ENCODE data around the gene PRR15.

The PRR15 gene

DNA sequence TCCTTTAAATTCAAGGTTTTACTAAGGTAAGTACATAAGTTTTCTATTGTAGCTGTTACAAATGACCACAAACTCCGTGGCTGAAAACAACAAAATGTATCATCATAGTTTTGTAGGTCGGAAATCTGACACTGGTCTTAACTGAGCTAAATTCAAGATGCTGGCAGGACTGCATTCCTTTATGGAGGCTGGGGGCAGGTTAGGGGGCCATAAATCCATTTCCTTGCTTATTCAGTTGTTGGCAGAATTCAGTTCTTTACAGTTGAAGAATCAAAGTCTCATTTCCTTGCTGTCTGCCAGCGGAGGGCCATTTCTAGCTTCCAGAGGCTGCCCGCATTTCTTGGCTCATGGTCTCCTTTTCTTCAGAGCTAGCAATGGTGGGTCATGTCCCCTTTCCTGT is 11.2 kb upstream of the PRR15 start:
- no peak overlapping the region for H3K9ac ChIP-seq (ENCODE audit: low read depth in 1 of 2, low read length in 2 of 2)
- no peaks in the 10 kb centered on the region for H3K4me1 ChIP-seq (ENCODE audit: control insufficient read depth in 1 of 2, insufficient read depth in 2 of 2, low read length in 2 of 2)
- no peak overlapping the region for H3K27ac ChIP-seq (ENCODE audit: low read depth, low read length)
- peaks cover 0 to 3% of the 10 kb centered on the region in 2 donors for H3K36me3 ChIP-seq (ENCODE audit: control insufficient read depth in 1 of 2, insufficient read depth in 2 of 2, low read length in 2 of 2)
- H3K27me3 ChIP-seq (ENCODE audit: control insufficient read depth in 1 of 2, insufficient read depth in 2 of 2, low read length in 2 of 2) = no peaks in the 10 kb centered on the region
- no peak overlapping the region for H3K4me3 ChIP-seq (ENCODE audit: low read depth in 1 of 2, low read length in 2 of 2)
- no peaks in the 10 kb centered on the region for H3K9me3 ChIP-seq (ENCODE audit: control insufficient read depth in 1 of 2, low read length in 2 of 2)

DNA sequence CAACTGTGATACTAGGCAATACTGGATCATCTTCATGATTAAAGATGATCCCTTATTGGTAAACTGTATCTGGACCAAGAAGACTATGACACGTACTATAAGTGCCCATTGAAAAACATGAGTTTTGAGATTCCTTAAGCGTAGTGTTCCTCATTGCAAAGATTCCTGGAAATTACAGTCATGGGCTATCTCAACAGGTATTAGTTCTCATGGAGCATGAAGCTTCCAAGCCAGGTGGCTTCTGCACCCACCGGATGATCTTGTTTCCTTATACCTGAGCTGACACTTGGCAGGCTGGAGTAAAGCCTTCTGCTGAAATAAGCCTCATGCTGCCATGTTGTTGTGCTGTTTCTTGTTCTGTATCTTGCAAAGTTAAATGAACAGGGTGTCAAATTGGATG is 8.6 kb upstream of the PRR15 start:
- H3K9ac ChIP-seq (ENCODE audit: low read depth in 1 of 2, low read length in 2 of 2) = no peak overlapping the region
- H3K36me3 ChIP-seq (ENCODE audit: control insufficient read depth in 1 of 2, insufficient read depth in 2 of 2, low read length in 2 of 2) = no peaks in the 10 kb centered on the region
- H3K27me3 ChIP-seq (ENCODE audit: control insufficient read depth in 1 of 2, insufficient read depth in 2 of 2, low read length in 2 of 2) = no peaks in the 10 kb centered on the region
- H3K9me3 ChIP-seq (ENCODE audit: control insufficient read depth in 1 of 2, low read length in 2 of 2) = no peaks in the 10 kb centered on the region
- H3K4me3 ChIP-seq (ENCODE audit: low read depth in 1 of 2, low read length in 2 of 2) = no peak overlapping the region
- no peaks in the 10 kb centered on the region for H3K4me1 ChIP-seq (ENCODE audit: control insufficient read depth in 1 of 2, insufficient read depth in 2 of 2, low read length in 2 of 2)
- no peak overlapping the region for H3K27ac ChIP-seq (ENCODE audit: low read depth, low read length)

DNA sequence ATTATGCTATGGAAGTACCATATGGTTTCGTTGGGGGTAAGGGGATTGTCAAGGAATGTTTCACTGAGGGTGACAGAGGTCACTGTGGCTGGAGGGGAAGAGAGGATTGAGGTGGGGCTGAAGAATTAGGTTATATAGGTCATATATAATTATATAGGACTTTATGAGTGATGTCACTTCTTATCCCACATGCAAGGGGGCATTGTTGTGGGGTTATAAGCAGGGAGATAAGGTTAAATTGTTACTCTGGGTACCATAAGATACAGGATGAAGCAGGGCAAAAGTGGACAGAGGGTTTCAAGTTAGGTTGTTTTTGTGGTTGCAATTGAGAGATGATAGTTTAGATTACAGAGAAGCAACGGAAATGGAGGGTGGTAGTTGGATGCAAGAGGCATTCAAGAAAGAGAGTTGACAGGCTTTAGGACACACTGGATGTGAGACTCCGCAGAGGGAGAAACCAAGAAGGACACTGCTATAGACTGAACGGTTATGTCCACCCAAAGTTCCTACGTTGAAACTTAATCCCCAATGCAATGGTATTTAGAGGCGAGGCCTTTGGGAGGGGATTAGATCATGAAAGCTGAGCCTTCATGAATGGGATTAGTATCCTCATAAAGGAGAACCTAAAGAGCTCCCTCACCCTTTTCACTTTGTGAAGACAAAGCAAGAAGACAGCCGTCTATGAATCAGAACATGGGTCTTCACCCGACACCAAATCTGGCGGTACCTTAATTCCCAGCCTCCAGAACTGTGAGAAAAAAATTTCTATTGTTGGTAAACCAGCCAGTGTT is 7.0 kb upstream of the PRR15 start:
- Histone ChIP-seq H3K9me3 (ENCODE audit: control insufficient read depth in 1 of 2, low read length in 2 of 2) (no peaks in the 10 kb centered on the region), H3K4me1 (ENCODE audit: control insufficient read depth in 1 of 2, insufficient read depth in 2 of 2, low read length in 2 of 2) (no peaks in the 10 kb centered on the region), H3K27ac (ENCODE audit: low read depth, low read length) (no peak overlapping the region), H3K36me3 (ENCODE audit: control insufficient read depth in 1 of 2, insufficient read depth in 2 of 2, low read length in 2 of 2) (no peaks in the 10 kb centered on the region), H3K27me3 (ENCODE audit: control insufficient read depth in 1 of 2, insufficient read depth in 2 of 2, low read length in 2 of 2) (peaks cover 0 to 2% of the 10 kb centered on the region in 2 donors), H3K4me3 (ENCODE audit: low read depth in 1 of 2, low read length in 2 of 2) (no peak overlapping the region), H3K9ac (ENCODE audit: low read depth in 1 of 2, low read length in 2 of 2) (no peak overlapping the region)

GRCh38 chr7:29557954-29558353 is 5.7 kb upstream of the PRR15 start:
- Histone ChIP-seq H3K4me1 (ENCODE audit: control insufficient read depth in 1 of 2, insufficient read depth in 2 of 2, low read length in 2 of 2) (peaks cover 0 to 3% of the 10 kb centered on the region in 2 donors), H3K4me3 (ENCODE audit: low read depth in 1 of 2, low read length in 2 of 2) (no peak overlapping the region), H3K27ac (ENCODE audit: low read depth, low read length) (no peak overlapping the region), H3K9me3 (ENCODE audit: control insufficient read depth in 1 of 2, low read length in 2 of 2) (no peaks in the 10 kb centered on the region), H3K9ac (ENCODE audit: low read depth in 1 of 2, low read length in 2 of 2) (no peak overlapping the region), H3K36me3 (ENCODE audit: control insufficient read depth in 1 of 2, insufficient read depth in 2 of 2, low read length in 2 of 2) (no peaks in the 10 kb centered on the region), H3K27me3 (ENCODE audit: control insufficient read depth in 1 of 2, insufficient read depth in 2 of 2, low read length in 2 of 2) (peaks cover 2 to 3% of the 10 kb centered on the region in 2 donors)

DNA sequence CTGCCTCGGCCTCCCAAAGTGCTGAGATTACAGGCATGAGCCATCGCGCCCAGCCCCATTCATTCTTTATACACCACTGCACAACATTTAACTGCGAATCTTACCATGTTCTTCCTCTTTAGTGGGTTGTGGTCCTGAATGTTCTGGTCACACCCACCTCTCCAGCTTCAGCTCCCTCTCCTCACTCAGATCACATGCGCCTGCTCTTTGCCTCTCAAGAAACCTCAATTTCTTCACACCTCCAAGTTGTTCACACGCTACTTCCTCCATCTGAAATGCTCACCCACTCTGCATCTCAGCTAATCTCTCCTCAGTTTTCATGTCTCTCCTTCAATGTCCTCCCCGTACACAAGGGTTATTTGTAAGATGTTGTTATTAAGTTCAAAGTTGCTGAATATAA is 2.4 kb upstream of the PRR15 start:
- peaks cover 7 to 19% of the 10 kb centered on the region in 2 donors for H3K27me3 ChIP-seq (ENCODE audit: control insufficient read depth in 1 of 2, insufficient read depth in 2 of 2, low read length in 2 of 2)
- no peak overlapping the region for H3K9ac ChIP-seq (ENCODE audit: low read depth in 1 of 2, low read length in 2 of 2)
- H3K4me1 ChIP-seq (ENCODE audit: control insufficient read depth in 1 of 2, insufficient read depth in 2 of 2, low read length in 2 of 2) = peaks cover 0 to 23% of the 10 kb centered on the region in 2 donors
- H3K9me3 ChIP-seq (ENCODE audit: control insufficient read depth in 1 of 2, low read length in 2 of 2) = no peaks in the 10 kb centered on the region
- H3K4me3 ChIP-seq (ENCODE audit: low read depth in 1 of 2, low read length in 2 of 2) = no peak overlapping the region
- H3K36me3 ChIP-seq (ENCODE audit: control insufficient read depth in 1 of 2, insufficient read depth in 2 of 2, low read length in 2 of 2) = no peaks in the 10 kb centered on the region
- H3K27ac ChIP-seq (ENCODE audit: low read depth, low read length) = no peak overlapping the region

DNA sequence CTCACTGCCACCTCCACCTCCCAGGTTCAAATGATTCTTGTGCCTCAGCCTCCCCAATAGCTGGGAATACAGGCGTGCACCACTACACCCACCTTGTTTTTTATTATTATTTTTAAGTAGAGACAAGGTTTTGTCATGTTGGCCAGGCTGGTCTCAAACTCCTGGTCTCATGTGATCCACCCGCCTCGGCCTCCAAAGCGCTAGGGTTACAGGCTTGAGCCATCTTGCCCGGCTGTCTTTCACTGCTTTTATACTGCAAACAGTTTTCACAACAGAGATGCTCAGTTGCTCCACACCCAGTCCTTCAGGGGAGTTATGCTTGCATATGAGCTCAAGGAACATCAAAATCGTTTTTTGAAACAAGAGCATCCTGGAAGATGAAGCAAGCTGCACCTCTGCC is 1.3 kb upstream of the PRR15 start:
- Histone ChIP-seq H3K27ac (ENCODE audit: low read depth, low read length) (no peak overlapping the region), H3K27me3 (ENCODE audit: control insufficient read depth in 1 of 2, insufficient read depth in 2 of 2, low read length in 2 of 2) (peaks cover 7 to 19% of the 10 kb centered on the region in 2 donors), H3K4me1 (ENCODE audit: control insufficient read depth in 1 of 2, insufficient read depth in 2 of 2, low read length in 2 of 2) (peaks cover 0 to 23% of the 10 kb centered on the region in 2 donors), H3K9ac (ENCODE audit: low read depth in 1 of 2, low read length in 2 of 2) (peak overlapping the region in 1 of 2 donors; percentile 97), H3K4me3 (ENCODE audit: low read depth in 1 of 2, low read length in 2 of 2) (peak overlapping the region; percentile 97), H3K9me3 (ENCODE audit: control insufficient read depth in 1 of 2, low read length in 2 of 2) (no peaks in the 10 kb centered on the region), H3K36me3 (ENCODE audit: control insufficient read depth in 1 of 2, insufficient read depth in 2 of 2, low read length in 2 of 2) (no peaks in the 10 kb centered on the region)

GRCh38 chr7:29564496-29565223 is 1.0 kb downstream of the PRR15 start:
- peaks cover 7 to 19% of the 10 kb centered on the region in 2 donors for H3K27me3 ChIP-seq (ENCODE audit: control insufficient read depth in 1 of 2, insufficient read depth in 2 of 2, low read length in 2 of 2)
- no peaks in the 10 kb centered on the region for H3K9me3 ChIP-seq (ENCODE audit: control insufficient read depth in 1 of 2, low read length in 2 of 2)
- H3K4me3 ChIP-seq (ENCODE audit: low read depth in 1 of 2, low read length in 2 of 2) = peak overlapping the region; percentile 97
- no peaks in the 10 kb centered on the region for H3K36me3 ChIP-seq (ENCODE audit: control insufficient read depth in 1 of 2, insufficient read depth in 2 of 2, low read length in 2 of 2)
- peak overlapping the region; percentile 87 for H3K27ac ChIP-seq (ENCODE audit: low read depth, low read length)
- H3K4me1 ChIP-seq (ENCODE audit: control insufficient read depth in 1 of 2, insufficient read depth in 2 of 2, low read length in 2 of 2) = peaks cover 18 to 25% of the 10 kb centered on the region in 2 donors
- peak overlapping the region; percentile 59 to 97 for H3K9ac ChIP-seq (ENCODE audit: low read depth in 1 of 2, low read length in 2 of 2)

- H3K27ac ChIP-seq (ENCODE audit: low read depth, low read length) = peak overlapping the region; percentile 87
- peaks cover 7 to 19% of the 10 kb centered on the region in 2 donors for H3K27me3 ChIP-seq (ENCODE audit: control insufficient read depth in 1 of 2, insufficient read depth in 2 of 2, low read length in 2 of 2)
Observed at GRCh38 chr7:29565224-29565630, 1.6 kb downstream of the PRR15 start.

GRCh38 chr7:29565634-29565981 is 2.0 kb downstream of the PRR15 start:
- Histone ChIP-seq H3K4me1 (ENCODE audit: control insufficient read depth in 1 of 2, insufficient read depth in 2 of 2, low read length in 2 of 2) (peaks cover 20 to 25% of the 10 kb centered on the region in 2 donors), H3K36me3 (ENCODE audit: control insufficient read depth in 1 of 2, insufficient read depth in 2 of 2, low read length in 2 of 2) (no peaks in the 10 kb centered on the region), H3K27me3 (ENCODE audit: control insufficient read depth in 1 of 2, insufficient read depth in 2 of 2, low read length in 2 of 2) (peaks cover 10 to 19% of the 10 kb centered on the region in 2 donors), H3K9ac (ENCODE audit: low read depth in 1 of 2, low read length in 2 of 2) (peak overlapping the region; percentile 59 to 97), H3K9me3 (ENCODE audit: control insufficient read depth in 1 of 2, low read length in 2 of 2) (no peaks in the 10 kb centered on the region), H3K4me3 (ENCODE audit: low read depth in 1 of 2, low read length in 2 of 2) (peak overlapping the region; percentile 97), H3K27ac (ENCODE audit: low read depth, low read length) (peak overlapping the region; percentile 87)

More at GRCh38 chr7:29565224-29565630, 1.6 kb downstream of the PRR15 start:
- Histone ChIP-seq H3K36me3 (ENCODE audit: control insufficient read depth in 1 of 2, insufficient read depth in 2 of 2, low read length in 2 of 2) (no peaks in the 10 kb centered on the region), H3K9me3 (ENCODE audit: control insufficient read depth in 1 of 2, low read length in 2 of 2) (no peaks in the 10 kb centered on the region), H3K4me1 (ENCODE audit: control insufficient read depth in 1 of 2, insufficient read depth in 2 of 2, low read length in 2 of 2) (peaks cover 20 to 25% of the 10 kb centered on the region in 2 donors), H3K9ac (ENCODE audit: low read depth in 1 of 2, low read length in 2 of 2) (peak overlapping the region; percentile 59 to 97), H3K4me3 (ENCODE audit: low read depth in 1 of 2, low read length in 2 of 2) (peak overlapping the region; percentile 97)

All from duodenal mucosa (tissue), 2 donors.